ENCODE results near the gene SUN3. TPM values are rescaled to one million over a fixed set of nuclear protein-coding genes. Genes with fewer than 3 reads are reported as not detected.
A peak's percentile ranks its signal among the peaks of the same experiment; 100 is the strongest.

SUN3 gene
- total RNA-seq, 1 donor from 2014 or later = not detected

DNA sequence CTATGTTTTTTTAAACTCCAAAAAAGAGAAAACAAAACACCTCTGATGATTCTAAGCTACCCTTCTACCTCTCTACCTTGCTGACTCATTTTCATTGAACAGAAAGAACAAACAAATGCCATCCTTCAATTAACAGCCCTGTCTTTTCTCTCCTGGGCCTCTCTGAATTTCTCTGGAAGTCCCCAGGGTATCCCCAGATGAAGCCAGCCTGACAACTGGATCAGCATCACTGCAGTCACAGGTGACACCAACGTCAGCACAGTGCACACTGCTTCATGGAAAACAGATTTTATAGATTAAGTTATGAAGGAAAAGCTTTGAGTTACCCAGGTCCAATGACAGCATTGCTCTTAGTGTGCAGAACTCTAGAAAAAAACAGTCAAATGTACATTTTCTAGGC lies 55.2 kb downstream of the SUN3 start:
- ChIA-PET POLR2A (no interaction called here), CTCF (interaction anchor here (0.9 to 1.6 kb wide), 2 partner anchors 18 to 29 kb away, joined by 3 to 5 read pairs; no protein-coding TSS in a partner anchor)
- no peak for TF ChIP-seq CTCF (IDR thresholded peaks at IDR 0.05)
- DNase-seq (no peak), ATAC-seq (ENCODE audit: low read depth) (no peak)
- Mint-ChIP-seq H3K27ac (no peak overlapping the region), H3K9me3 (no peaks in the 10 kb centered on the region), H3K36me3 (ENCODE audit: low read depth) (peaks cover 88% of the 10 kb centered on the region), H3K4me1 (peaks cover 40% of the 10 kb centered on the region), H3K27me3 (no peaks in the 10 kb centered on the region), H3K4me3 (no peak overlapping the region)
- intact Hi-C loops (cut with micrococcal nuclease) = no loop called here

- Mint-ChIP-seq H3K27ac (no peak overlapping the region), H3K36me3 (ENCODE audit: low read depth) (peaks cover 88% of the 10 kb centered on the region), H3K9me3 (no peaks in the 10 kb centered on the region), H3K4me3 (no peak overlapping the region), H3K27me3 (no peaks in the 10 kb centered on the region), H3K4me1 (peaks cover 27% of the 10 kb centered on the region)
- CTCF ChIA-PET = interaction anchor here (0.8 kb wide), 1 partner anchor 80 kb away, joined by 3 read pairs; no protein-coding TSS in a partner anchor
- intact Hi-C loops (cut with micrococcal nuclease) = no loop called here
- no peak for TF ChIP-seq CTCF (IDR thresholded peaks at IDR 0.05)
- ATAC-seq (ENCODE audit: low read depth) (no peak), DNase-seq (no peak)
- POLR2A ChIA-PET = no interaction called here
These were observed 58.1 kb downstream of the SUN3 start for GRCh38 chr7:47970761-47971160.

DNA sequence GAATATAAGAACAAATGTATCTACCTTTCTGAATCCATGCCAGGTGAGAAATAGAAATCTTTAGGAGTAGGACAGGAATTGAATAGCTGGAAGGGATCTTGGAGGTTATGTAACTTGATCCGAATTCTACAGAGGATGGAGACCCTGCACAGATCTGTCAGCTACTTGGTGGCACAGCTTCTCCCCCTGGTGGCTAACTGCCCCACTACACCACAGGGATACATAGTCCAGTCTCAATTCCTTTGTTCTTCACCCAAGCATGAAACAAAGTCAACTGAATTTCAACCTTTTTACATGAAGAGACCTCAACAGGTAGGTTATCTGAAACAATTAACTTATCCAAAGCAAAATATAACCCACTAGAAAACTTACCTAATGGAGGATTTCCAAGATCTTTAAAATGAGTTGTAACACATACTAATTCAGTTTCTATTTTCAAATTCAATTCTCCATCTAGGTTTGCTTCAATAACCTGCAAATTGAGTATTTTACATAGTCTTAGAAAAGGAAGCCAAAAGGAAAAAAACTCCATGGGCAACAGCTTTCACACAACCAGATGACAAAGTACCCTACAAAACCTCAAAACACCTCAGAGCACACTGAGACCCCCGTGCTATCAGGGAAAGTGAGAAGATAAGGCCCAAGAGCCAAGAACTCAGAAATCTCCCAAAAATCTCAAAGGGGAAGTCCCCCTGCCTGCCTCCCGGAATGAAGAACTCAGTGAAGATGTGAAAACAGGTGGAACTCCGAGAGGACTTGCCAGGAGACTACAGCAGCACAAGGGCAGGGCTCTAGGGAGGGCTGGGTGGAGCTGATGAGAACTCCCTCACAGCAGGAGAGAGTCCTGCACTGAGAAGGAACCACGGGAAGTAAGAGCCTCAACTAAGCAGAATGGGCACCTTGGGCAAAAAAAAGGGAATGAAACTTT lies 59.8 kb downstream of the SUN3 start:
- H3K9me3 Mint-ChIP-seq = no peaks in the 10 kb centered on the region
- intact Hi-C loops (cut with micrococcal nuclease) = loop anchor here (1.0 kb wide), 5 partner anchors 24 to 703 kb away; no protein-coding TSS in a partner anchor
- H3K4me1 Mint-ChIP-seq = peaks cover 23% of the 10 kb centered on the region
- DNase-seq (peak; percentile 48), ATAC-seq (ENCODE audit: low read depth) (peak; percentile 77)
- no peak overlapping the region for H3K4me3 Mint-ChIP-seq
- ChIA-PET CTCF (interaction anchor here (0.5 to 2.3 kb wide), 10 partner anchors 8 to 703 kb away, joined by 3 to 29 read pairs (median 5); no protein-coding TSS in a partner anchor), POLR2A (interaction anchor here (1.7 kb wide), 1 partner anchor 23 kb away, joined by 4 read pairs; no protein-coding TSS in a partner anchor)
- H3K27ac Mint-ChIP-seq = no peak overlapping the region
- H3K36me3 Mint-ChIP-seq (ENCODE audit: low read depth) = peaks cover 91% of the 10 kb centered on the region
- peak; percentile 86 for TF ChIP-seq CTCF (IDR thresholded peaks at IDR 0.05)
- H3K27me3 Mint-ChIP-seq = no peaks in the 10 kb centered on the region

DNA sequence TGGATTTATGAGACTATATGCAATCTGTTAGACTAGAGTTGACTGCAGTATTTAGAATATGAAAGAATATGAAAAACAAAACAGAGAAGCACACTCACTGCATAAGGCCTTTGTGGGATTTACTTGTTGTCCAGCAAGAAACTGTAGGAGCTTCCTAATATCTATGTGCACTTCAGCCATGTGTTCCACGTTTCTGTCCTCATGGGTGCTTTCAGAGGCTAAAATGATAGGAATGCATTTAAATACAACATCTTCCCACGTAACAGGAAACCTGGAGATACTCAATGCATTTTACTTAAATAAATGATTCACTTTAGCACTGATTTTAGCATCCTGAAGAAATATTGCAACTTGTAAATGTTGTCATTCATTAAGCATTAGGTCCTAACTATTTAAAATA lies 61.2 kb downstream of the SUN3 start:
- TF ChIP-seq CTCF (IDR thresholded peaks at IDR 0.05) = no peak
- no peak for ATAC-seq (ENCODE audit: low read depth)
- H3K4me3 Mint-ChIP-seq = no peak overlapping the region
- no peaks in the 10 kb centered on the region for H3K27me3 Mint-ChIP-seq
- POLR2A ChIA-PET = no interaction called here
- intact Hi-C loops (cut with micrococcal nuclease) = no loop called here
- H3K27ac Mint-ChIP-seq = no peak overlapping the region
- CTCF ChIA-PET = interaction anchor here (1.0 kb wide), 1 partner anchor 22 kb away, joined by 5 read pairs; no protein-coding TSS in a partner anchor
- H3K9me3 Mint-ChIP-seq = no peaks in the 10 kb centered on the region
- H3K4me1 Mint-ChIP-seq = peaks cover 13% of the 10 kb centered on the region
- peaks cover 91% of the 10 kb centered on the region for H3K36me3 Mint-ChIP-seq (ENCODE audit: low read depth)
- DNase-seq = no peak

- CTCF ChIA-PET = interaction anchor here (1.0 kb wide), 1 partner anchor 22 kb away, joined by 5 read pairs; no protein-coding TSS in a partner anchor
These were observed 61.8 kb downstream of the SUN3 start for GRCh38 chr7:47967123-47967522.

More at GRCh38 chr7:47967123-47967522, 61.8 kb downstream of the SUN3 start:
- H3K9me3 Mint-ChIP-seq = no peaks in the 10 kb centered on the region
- DNase-seq = no peak
- no peak overlapping the region for H3K4me3 Mint-ChIP-seq
- POLR2A ChIA-PET = no interaction called here
- no peak for ATAC-seq (ENCODE audit: low read depth)
- H3K36me3 Mint-ChIP-seq (ENCODE audit: low read depth) = peaks cover 91% of the 10 kb centered on the region
- H3K27ac Mint-ChIP-seq = no peak overlapping the region
- intact Hi-C loops (cut with micrococcal nuclease) = no loop called here
- no peaks in the 10 kb centered on the region for H3K27me3 Mint-ChIP-seq
- peaks cover 13% of the 10 kb centered on the region for H3K4me1 Mint-ChIP-seq
- no peak for TF ChIP-seq CTCF (IDR thresholded peaks at IDR 0.05)

All from activated B cell treated with CpG ODN at 0.5 μM for 24 hours (primary cell).